IMR-90 (cell line): ENCODE results near the gene GAS6. TPM values are rescaled to one million over a fixed set of nuclear protein-coding genes. Genes with fewer than 3 reads are reported as not detected.

Experiments
- ATAC-seq: fragments of 200-7000 bp; cut with Tn5 transposase; 2 replicates; pipeline ENCODE4 v1.9.1; 2020; ENCODE audit warnings: low read depth, mild to moderate bottlenecking, moderate library complexity
- BruUV-seq: library from RNA; stranded (reverse); fragments of 400-500 nt; replicated peaks from 2 replicates; lab custom pipeline; 2021; lab: Mats Ljungman, UMichigan
- CTCF ChIA-PET: fragments of 300-600 bp; formaldehyde crosslinking; extraction: SDS; loops from one replicate; lab custom pipeline; 2021; ENCODE audit warnings: antibody characterized with exemption; lab: Yijun Ruan, JAX
- POLR2A ChIA-PET: fragments of 300-600 bp; sonication (Branson Sonifier 250); formaldehyde crosslinking; loops from one replicate; lab custom pipeline; 2022; ENCODE audit warnings: antibody characterized with exemption; ENCODE audit not compliant: unreplicated experiment; lab: Charles Lee
- DNase-seq: peaks from one replicate; pipeline ENCODE4 v3.0.0; 2013
- H2AFZ ChIP-seq: replicated peaks from 2 replicates; pipeline ENCODE3; 2013; ENCODE audit warnings: low read length, mild to moderate bottlenecking; ENCODE audit not compliant: poor library complexity
- H2AK5ac ChIP-seq: 2 replicates; pipeline ENCODE4 v1.6.1; 2013; ENCODE audit warnings: low read depth, low read length, inconsistent platforms
- H2AK9ac ChIP-seq: replicated peaks from 2 replicates; pipeline ENCODE3; 2013; ENCODE audit warnings: mild to moderate bottlenecking, low read depth, low read length, moderate library complexity; ENCODE audit not compliant: poor library complexity
- H2BK120ac ChIP-seq: 2 replicates; pipeline ENCODE4 v1.6.1; 2013; ENCODE audit warnings: low read depth, low read length, inconsistent platforms
- H2BK15ac ChIP-seq: 3 replicates; pipeline ENCODE4 v1.6.1; 2013; ENCODE audit warnings: low read depth, low read length, inconsistent platforms
- H2BK20ac ChIP-seq: 2 replicates; pipeline ENCODE4 v1.6.1; 2013; ENCODE audit warnings: low read depth, mild to moderate bottlenecking, inconsistent platforms, low read length, moderate library complexity
- H2BK5ac ChIP-seq: 2 replicates; pipeline ENCODE4 v1.6.1; 2013; ENCODE audit warnings: mild to moderate bottlenecking, low read depth, low read length, inconsistent platforms; ENCODE audit not compliant: poor library complexity, severe bottlenecking
- H3K14ac ChIP-seq: replicated peaks from 2 replicates; pipeline ENCODE4 v1.6.1; 2013; ENCODE audit warnings: low read depth, low read length, inconsistent platforms
- H3K18ac ChIP-seq: 2 replicates; pipeline ENCODE4 v1.6.1; 2013; ENCODE audit warnings: low read depth, low read length, control low read depth
- H3K23ac ChIP-seq: 2 replicates; pipeline ENCODE4 v1.6.1; 2013; ENCODE audit warnings: low read depth, low read length, inconsistent platforms
- H3K27ac ChIP-seq: 2 replicates; pipeline ENCODE4 v1.5.1; 2013; ENCODE audit warnings: mild to moderate bottlenecking, control low read depth, low read length; ENCODE audit not compliant: insufficient read depth
- H3K27me3 ChIP-seq: 2 replicates; pipeline ENCODE4 v1.6.1; 2013; ENCODE audit warnings: low read length; ENCODE audit not compliant: control insufficient read depth, insufficient read depth
- H3K36me3 ChIP-seq: 2 replicates; pipeline ENCODE4 v1.6.1; 2013; ENCODE audit warnings: low read length, mixed read lengths; ENCODE audit not compliant: control insufficient read depth, insufficient read depth
- H3K4ac ChIP-seq: 2 replicates; pipeline ENCODE4 v1.6.1; 2013; ENCODE audit warnings: low read depth, low read length, inconsistent platforms
- H3K4me1 ChIP-seq: 2 replicates; pipeline ENCODE4 v1.6.1; 2013; ENCODE audit warnings: low read length, mixed read lengths; ENCODE audit not compliant: control insufficient read depth, insufficient read depth
- H3K4me2 ChIP-seq: 2 replicates; pipeline ENCODE4 v1.6.1; 2013; ENCODE audit warnings: low read depth, mild to moderate bottlenecking, control low read depth, low read length, moderate library complexity
- H3K4me3 ChIP-seq: 2 replicates; pipeline ENCODE4 v1.5.1; 2013; ENCODE audit warnings: low read depth, mild to moderate bottlenecking, control low read depth, low read length, moderate library complexity; ENCODE audit not compliant: insufficient read depth
- H3K56ac ChIP-seq: 2 replicates; pipeline ENCODE4 v1.6.1; 2013; ENCODE audit warnings: low read length, inconsistent platforms; ENCODE audit not compliant: insufficient read depth; ENCODE audit errors: extremely low read depth
- H3K79me1 ChIP-seq, 2 experiments: 2 replicates each; pipeline ENCODE4 v1.6.1; 2013; ENCODE audit warnings: low read length in 2 of 2, inconsistent platforms in 1 of 2, low read depth in 1 of 2
- H3K9ac ChIP-seq: 2 replicates; pipeline ENCODE4 v1.6.1; 2013; ENCODE audit warnings: low read depth, low read length, control low read depth
- H3K9me1 ChIP-seq: 2 replicates; pipeline ENCODE4 v1.6.1; 2013; ENCODE audit warnings: low read length, inconsistent platforms; ENCODE audit not compliant: insufficient read depth
- H3K9me3 ChIP-seq: 2 replicates; pipeline ENCODE4 v1.6.1; 2013; ENCODE audit warnings: low read length; ENCODE audit not compliant: control insufficient read depth, insufficient read depth
- H4K20me1 ChIP-seq: 2 replicates; pipeline ENCODE4 v1.6.1; 2013; ENCODE audit warnings: low read length, inconsistent platforms; ENCODE audit not compliant: insufficient read depth
- H4K5ac ChIP-seq: 2 replicates; pipeline ENCODE4 v1.6.1; 2013; ENCODE audit warnings: mild to moderate bottlenecking, low read depth, low read length, control low read depth
- H4K8ac ChIP-seq, 2 experiments: 2 replicates each; pipeline ENCODE4 v1.6.1; 2013; ENCODE audit warnings: low read depth in 2 of 2, low read length in 2 of 2, control low read depth in 1 of 2, inconsistent platforms in 1 of 2
- H4K91ac ChIP-seq: 2 replicates; pipeline ENCODE4 v1.6.1; 2013; ENCODE audit warnings: low read depth, low read length, inconsistent platforms; ENCODE audit not compliant: insufficient read depth
- BHLHE40 ChIP-seq: fragments of 150-350 bp; IDR thresholded peaks from 2 replicates; pipeline ENCODE4 v1.6.1; 2016; ENCODE audit warnings: mild to moderate bottlenecking, low read depth, low read length
- CEBPB ChIP-seq: IDR thresholded peaks from 2 replicates; pipeline ENCODE4 v1.6.1; 2012; ENCODE audit warnings: low read depth, low read length, improper control_type of control experiment
- CHD1 ChIP-seq: IDR thresholded peaks from 2 replicates; pipeline ENCODE4 v1.6.1; 2012; ENCODE audit warnings: low read depth, low read length, improper control_type of control experiment
- FOS ChIP-seq: fragments of 150-350 bp; IDR thresholded peaks from 2 replicates; pipeline ENCODE4 v1.6.1; 2016; ENCODE audit warnings: low read depth, low read length
- MAFK ChIP-seq: IDR thresholded peaks from 2 replicates; pipeline ENCODE4 v1.6.1; 2012; ENCODE audit warnings: low read depth, low read length, improper control_type of control experiment
- MXI1 ChIP-seq: IDR thresholded peaks from 2 replicates; pipeline ENCODE4 v1.6.1; 2012; ENCODE audit warnings: low read depth, mild to moderate bottlenecking, low read length, moderate library complexity, borderline replicate concordance
- NFE2L2 ChIP-seq: fragments of 150-350 bp; IDR thresholded peaks from 2 replicates; pipeline ENCODE4 v1.6.1; 2016; ENCODE audit warnings: low read depth, mild to moderate bottlenecking, low read length
- POLR2A ChIP-seq: IDR thresholded peaks from 2 replicates; pipeline ENCODE4 v1.6.1; 2012; ENCODE audit warnings: mild to moderate bottlenecking, low read depth, low read length
- SMC3 ChIP-seq: fragments of 150-350 bp; IDR thresholded peaks from 2 replicates; pipeline ENCODE4 v1.6.1; 2016; ENCODE audit warnings: low read depth, mild to moderate bottlenecking, antibody characterized with exemption, low read length, moderate library complexity
- WGBS, 2 experiments: methylation state at CpG; one replicate each; pipeline versions ENCODE4 v1.1.5 to v1.1.7; 2013; ENCODE audit warnings: missing lambda C conversion rate in 2 of 2; ENCODE audit not compliant: insufficient read length in 1 of 2; ENCODE audit errors: extremely low coverage in 2 of 2; 5-methylcytosine and 5-hydroxymethylcytosine counted together
- dilution Hi-C: fragments of 300-500 bp; cut with HindIII; formaldehyde crosslinking; loops from one replicate; pipeline ENCODE4 v1.14.3; 2018; ENCODE audit warnings: low sequenced_read_pairs; ENCODE audit not compliant: unreplicated experiment
- in situ Hi-C: fragments of 300-500 bp; cut with MboI; formaldehyde crosslinking; loops from 3 replicates; pipeline ENCODE4 v1.14.3; 2019; ENCODE audit warnings: low sequenced_read_pairs, inconsistent platforms, mixed read lengths
- intact Hi-C: fragments of 100-400 bp; cut with micrococcal nuclease; formaldehyde crosslinking; loops from 2 replicates; pipeline ENCODE4 v1.10.0; 2022
- polyA plus RNA-seq, 3 experiments: library from polyadenylated mRNA; depleted of rRNA; stranded (reverse); fragments of >200 nt; gene quantifications; 2 replicates each; pipeline ENCODE4 v1.2.3, GENCODE V29; 2012; ENCODE audit warnings: low replicate concordance in 1 of 3
- total RNA-seq: library from RNA; depleted of rRNA; stranded (reverse); fragments of >200 nt; gene quantifications from 2 replicates; pipeline ENCODE4 v1.2.3, GENCODE V29; 2012
- TF ChIP-seq, protein P1 (sequence below): fragments of 150-350 bp; IDR thresholded peaks from 2 replicates; pipeline ENCODE4 v1.6.1; 2016; ENCODE audit warnings: low read depth, mild to moderate bottlenecking, low read length, moderate library complexity, borderline replicate concordance

Gene GAS6
- total and polyA plus RNA-seq, 2 of the 4 experiments (the other 2 are of a cell fraction): 220 to 823 TPM

DNA sequence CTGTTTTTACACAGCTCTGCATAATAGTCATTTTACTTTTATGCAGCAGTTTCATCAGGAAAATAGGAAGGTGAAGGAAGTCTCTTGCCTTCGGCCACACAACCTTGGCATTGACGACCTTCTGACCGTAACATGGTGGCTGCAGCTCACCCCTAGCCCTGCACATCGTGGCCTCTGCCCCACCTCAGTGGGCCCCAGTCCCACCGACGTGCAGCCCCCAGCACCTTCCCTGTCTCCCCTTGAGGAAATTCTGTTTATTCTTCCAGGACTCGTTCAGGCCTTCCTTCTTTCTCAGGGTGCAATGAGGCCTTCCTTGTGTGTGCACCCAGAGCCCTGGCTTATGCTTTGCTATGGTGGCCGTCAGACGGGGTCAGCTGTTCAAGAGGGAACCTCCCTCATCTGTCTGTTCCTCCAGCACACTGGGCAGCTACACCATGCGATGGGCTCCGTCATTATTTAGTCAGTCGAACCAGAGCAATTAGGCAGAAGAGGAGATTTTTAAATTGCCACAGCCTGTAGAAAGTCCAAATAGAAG, 71.6 kb downstream of the GAS6 start:
- Histone ChIP-seq H2AFZ (peak overlapping the region; percentile 21), H3K4me1 (peaks cover 3% of the 10 kb centered on the region; the same call in 1 of the 2 replicates), H4K20me1 (no peaks in the 10 kb centered on the region; the same call in 1 of the 2 replicates), H3K27ac (no peak overlapping the region), H3K23ac (no peak overlapping the region), H2AK5ac (no peak overlapping the region), H3K14ac (no peak overlapping the region), H3K79me1 (no peaks in the 10 kb centered on the region), H4K5ac (no peak overlapping the region), H4K91ac (no peak overlapping the region), H3K4me2 (no peak overlapping the region), H2BK20ac (no peak overlapping the region), H3K4ac (no peak overlapping the region), H3K18ac (no peak overlapping the region), H3K9ac (no peak overlapping the region), H4K8ac (no peak overlapping the region), H2AK9ac (no peak overlapping the region), H3K27me3 (peaks cover 27% of the 10 kb centered on the region), H3K56ac (no peak overlapping the region), H2BK15ac (no peak overlapping the region), H3K4me3 (no peak overlapping the region), H2BK5ac (no peak overlapping the region), H3K36me3 (no peaks in the 10 kb centered on the region), H2BK120ac (no peak overlapping the region), H3K9me3 (no peaks in the 10 kb centered on the region), H3K9me1 (peaks cover 9% of the 10 kb centered on the region; the same call in 1 of the 2 replicates)
- intact Hi-C loops (no loop called here), dilution Hi-C loops (no loop called here), in situ Hi-C loops (no loop called here)
- no TSS peak for BruUV-seq
- ChIA-PET POLR2A (no interaction called here), CTCF (no interaction called here)
- WGBS, 2 experiments: 38% methylated on average over 3 of the region's 12 CpGs; no CpG with 5 or more reads in 1 of the 2 experiments
- ATAC-seq (no peak), DNase-seq (no peak)
- TF ChIP-seq POLR2A (no peak), BHLHE40 (no peak), NFE2L2 (no peak), MXI1 (no peak), MAFK (no peak), SMC3 (no peak), CEBPB (no peak), CHD1 (no peak), FOS (no peak)
- TF ChIP-seq, protein P1, sequence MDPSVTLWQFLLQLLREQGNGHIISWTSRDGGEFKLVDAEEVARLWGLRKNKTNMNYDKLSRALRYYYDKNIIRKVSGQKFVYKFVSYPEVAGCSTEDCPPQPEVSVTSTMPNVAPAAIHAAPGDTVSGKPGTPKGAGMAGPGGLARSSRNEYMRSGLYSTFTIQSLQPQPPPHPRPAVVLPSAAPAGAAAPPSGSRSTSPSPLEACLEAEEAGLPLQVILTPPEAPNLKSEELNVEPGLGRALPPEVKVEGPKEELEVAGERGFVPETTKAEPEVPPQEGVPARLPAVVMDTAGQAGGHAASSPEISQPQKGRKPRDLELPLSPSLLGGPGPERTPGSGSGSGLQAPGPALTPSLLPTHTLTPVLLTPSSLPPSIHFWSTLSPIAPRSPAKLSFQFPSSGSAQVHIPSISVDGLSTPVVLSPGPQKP: no peak
